Panc1 (cell line): ENCODE results near the gene SYT9.

ENCODE experiments used
- CTCF ChIP-seq: fragments of 450-650 bp; IDR thresholded peaks from 2 replicates; pipeline ENCODE4 v1.5.1; 2017; ENCODE audit warnings: mild to moderate bottlenecking
- POLR2AphosphoS5 ChIP-seq: IDR thresholded peaks from 2 replicates; pipeline ENCODE4 v1.6.1; 2012; ENCODE audit warnings: mild to moderate bottlenecking, low read depth, low read length, moderate library complexity
- TCF7L2 ChIP-seq: IDR thresholded peaks from 2 replicates; pipeline ENCODE4 v1.6.1; 2011; ENCODE audit warnings: mild to moderate bottlenecking, low read depth, low read length, inconsistent platforms

GRCh38 chr11:7494086-7494745 lies 242.5 kb downstream of the SYT9 start:
- TF ChIP-seq CTCF (no peak), TCF7L2 (no peak), POLR2AphosphoS5 (no peak)
